ENCODE results near the gene HOXB4.

Gene HOXB4

DNA sequence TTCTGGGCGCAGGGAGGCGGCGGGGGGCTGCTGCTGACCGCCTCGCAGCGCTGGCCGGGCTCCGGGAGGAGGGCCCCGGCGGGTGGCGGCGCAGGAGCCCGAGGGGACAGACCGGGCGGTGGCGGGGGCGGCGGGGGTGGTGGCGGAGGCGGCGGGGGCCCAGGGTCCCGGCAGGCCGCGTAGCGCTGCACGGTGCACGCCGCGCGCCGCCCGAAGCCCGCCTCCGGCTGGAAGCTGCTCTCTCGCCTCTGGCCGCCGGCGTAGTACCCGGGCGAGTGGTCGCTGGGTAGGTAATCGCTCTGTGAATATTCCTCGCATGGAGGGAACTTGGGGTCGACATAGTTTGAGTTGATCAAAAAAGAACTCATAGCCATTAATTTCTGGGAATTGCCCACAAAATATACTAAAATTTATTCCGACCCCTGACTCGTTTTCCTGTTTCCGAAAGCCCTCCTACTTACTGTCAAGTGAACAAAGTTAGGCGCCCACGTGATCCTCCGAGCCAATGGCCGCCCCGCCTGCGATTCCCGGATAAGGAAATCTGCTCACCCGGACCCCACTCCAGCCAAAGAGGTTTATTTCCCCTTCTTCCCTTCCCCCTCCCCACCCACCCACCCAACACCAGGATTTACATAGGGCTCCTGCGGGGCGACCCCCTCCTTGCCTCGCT is at the start of gene HOXB4:
Gene HOXB4, minus strand, starts transcription at position 405 of the 670 bp plus-strand sequence. Its CDS starts 31 bp downstream, at position 374.
- peak in 1 of 2 donors; percentile 42 for DNase-seq (ENCODE audit: low read depth in 2 of 2)

DNA sequence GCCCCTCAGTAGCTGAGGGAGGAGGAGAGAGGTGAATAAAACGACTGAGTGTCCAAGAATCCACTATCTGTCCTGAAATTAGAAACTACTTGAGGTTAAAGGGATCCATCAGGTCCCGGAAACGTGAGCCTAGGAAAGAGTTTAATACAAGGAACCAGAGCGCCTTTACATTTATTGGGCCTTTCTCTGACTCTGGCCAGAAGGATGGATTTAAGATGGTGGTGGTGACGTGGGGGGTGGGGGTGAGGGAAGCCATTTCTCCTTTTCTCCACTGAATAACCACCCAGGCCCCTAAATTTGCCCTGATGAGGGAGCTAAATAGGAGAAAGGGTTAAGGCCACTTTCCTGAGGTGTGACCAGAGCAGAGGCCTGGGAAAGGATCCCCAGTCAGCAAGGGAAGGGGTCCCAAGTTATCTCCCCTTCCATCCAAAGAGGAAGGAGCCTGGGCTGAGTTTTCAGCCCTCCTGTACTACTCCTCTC is 49.0 kb upstream of the HOXB4 start:
- DNase-seq (ENCODE audit: low read depth in 2 of 2) = no peak

DNA sequence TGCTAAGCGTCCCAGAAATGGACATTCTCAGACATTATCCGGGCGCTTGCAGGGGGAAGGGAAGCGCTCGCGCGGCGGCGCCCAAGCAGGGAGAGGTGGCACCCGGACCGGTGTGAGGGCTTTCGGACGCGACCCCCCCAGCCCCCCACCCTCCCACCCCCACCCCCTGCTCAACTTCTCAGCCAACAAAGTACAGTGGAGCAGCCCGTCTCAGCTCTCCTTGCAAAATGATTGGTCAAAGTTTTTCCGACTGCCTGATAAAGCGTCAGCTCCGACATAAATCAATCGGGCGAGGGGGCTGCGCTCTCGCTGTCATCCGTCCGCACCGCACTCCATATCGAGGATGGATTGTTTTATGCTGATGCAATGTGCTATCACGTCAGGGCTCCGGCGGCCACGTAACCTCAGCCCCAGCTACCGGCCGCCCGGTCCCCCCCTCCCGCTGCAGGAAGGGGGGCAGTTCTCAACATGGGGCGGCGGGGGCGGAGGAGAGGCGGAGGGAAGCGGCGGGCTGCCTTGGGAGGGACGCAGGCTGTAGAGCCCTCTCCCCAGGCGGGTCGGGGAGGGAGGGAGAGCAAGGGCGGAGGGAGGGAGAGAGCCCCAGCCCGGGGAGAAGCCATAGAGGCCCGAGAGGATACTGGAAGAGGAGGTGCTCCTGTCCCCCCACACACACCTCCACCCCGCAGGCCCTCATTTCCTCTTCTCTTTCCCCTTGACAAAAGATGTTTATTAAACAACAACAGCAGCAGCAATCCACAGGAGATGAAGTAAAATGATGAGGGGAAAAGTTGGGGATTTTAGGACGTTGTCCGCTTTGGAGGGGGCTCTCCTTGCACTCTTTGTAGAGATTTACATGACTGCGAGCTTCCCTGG is 48.3 kb upstream of the HOXB4 start, which contains the start of gene HOXB9:
Gene HOXB9, minus strand, starts transcription at position 114 of the 873 bp plus-strand sequence. Its CDS starts 89 bp downstream, at position 25.
- peak in 1 of 2 donors; percentile 37 for DNase-seq (ENCODE audit: low read depth in 2 of 2)

DNA sequence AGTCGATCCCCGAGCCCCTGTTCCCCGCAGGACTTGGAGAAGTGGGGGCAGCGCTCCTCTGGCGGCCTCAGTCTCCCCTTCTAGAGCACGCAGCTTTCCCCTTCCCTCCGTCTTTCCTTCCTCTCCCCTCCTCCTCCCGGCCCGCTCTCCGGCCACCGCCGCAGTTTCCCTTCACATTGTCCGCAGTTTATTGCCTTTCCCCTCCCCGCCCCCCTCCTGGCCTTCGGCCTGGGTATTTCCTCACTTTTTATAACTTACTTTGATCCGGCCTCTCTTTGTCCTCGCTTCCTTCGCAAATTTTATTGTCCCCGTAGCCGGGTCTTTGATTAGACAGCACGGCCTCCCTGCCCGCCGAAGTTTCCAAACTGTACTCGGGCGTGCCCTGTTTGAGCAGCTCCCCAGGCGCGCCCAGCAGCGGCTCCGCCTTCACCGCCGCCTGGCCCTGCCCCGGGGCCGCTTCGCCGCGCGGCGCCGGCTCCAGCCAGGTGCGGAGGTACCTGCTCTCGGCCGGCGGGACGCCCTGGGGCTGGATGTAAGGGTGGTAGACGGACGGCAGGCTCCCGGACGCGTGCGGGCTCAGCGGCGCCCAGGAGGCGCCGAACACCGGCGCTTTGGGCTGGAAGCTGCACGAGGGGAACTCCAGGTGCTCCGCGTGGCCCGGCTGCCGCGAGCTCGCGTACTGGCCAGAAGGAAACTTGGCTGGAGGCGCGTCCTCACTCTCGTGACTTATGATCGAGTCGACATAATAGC is 47.5 kb upstream of the HOXB4 start:
- DNase-seq (ENCODE audit: low read depth in 2 of 2) = no peak

DNA sequence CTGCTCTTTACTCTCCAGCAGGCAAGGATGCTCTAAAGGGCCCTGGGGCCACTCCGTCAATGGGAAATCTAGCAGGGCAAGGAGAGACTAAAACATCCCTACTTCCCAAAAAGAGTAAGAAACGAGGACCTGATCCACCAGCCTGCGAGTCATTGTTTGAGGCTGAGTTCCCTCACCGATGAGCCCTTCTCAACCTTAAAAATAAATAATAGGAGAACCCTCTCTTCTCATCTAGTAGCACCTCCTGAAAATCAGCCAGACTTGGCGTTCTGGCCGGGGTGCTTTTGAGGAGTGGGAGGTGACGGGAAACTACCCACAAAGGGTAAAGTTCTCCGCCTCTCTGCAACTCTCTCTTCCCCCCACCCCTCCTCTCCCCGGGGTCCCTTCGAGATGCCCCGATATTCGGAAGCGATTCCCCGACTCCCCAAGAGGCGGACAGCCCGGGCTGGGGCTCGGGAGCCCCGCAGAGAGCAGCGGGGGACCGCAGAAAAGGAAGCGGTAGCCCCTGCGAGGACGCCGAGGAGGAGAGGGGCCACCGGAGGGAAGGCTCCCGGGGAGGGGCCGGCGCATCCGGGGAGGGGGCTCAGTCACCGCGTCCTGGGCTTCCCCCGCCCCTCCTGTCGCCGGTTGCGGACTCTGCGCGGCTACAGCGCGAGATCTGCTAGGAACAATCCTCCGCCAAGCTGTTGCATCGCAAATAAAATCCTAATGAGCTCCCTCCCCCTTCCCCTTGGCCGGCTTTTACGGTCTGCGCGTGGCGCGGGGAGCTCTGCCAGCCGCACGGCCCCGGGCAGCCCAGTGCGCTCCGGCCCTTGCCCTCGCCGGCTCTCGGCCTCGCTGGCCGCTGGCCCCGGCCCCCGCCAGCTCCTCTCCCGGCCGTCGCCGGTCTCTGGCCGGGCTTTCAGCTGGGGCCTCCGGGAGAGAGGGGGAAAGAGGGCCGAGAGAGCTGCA is 46.7 kb upstream of the HOXB4 start:
- DNase-seq (ENCODE audit: low read depth in 2 of 2) = no peak

DNA sequence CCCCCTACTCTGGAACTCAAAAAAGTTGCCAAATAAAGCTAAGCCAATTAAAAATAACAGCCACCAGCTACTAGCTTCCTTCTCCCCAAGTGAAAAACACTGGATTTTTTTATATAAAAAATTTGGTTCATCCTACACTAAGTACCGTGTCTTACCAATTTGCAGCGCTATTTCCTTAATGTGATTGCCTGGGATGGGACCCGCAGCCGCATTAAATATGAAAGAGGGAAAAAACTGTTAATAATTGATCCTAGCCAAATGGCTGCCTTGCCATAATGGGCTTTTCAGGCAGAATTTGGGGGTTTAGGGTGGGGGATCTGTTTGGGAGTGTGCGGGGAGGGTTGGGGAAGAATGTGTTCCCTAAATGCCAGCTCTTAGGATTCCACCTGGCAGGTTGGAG is 46.0 kb upstream of the HOXB4 start:
- no peak for DNase-seq (ENCODE audit: low read depth in 2 of 2)

DNA sequence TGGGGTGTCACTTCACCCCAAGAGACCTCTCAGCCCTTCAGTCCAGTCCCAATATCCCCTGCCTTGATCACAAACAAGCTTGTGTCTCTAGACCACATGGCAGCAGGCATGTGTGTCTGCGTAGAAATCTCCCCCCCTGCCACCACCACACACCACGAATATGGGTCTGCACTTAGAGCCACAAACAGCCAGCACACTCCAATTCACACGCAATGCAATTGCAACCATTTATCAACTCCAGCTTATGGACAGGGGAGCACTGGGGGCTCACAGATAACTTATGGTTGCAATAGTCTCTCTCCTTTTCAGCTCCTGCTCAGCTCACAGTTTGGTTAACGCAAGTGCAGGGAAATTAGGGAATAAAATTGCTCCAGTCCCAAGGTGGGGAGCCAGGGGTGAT is 45.4 kb upstream of the HOXB4 start:
- no peak for DNase-seq (ENCODE audit: low read depth in 2 of 2)

DNA sequence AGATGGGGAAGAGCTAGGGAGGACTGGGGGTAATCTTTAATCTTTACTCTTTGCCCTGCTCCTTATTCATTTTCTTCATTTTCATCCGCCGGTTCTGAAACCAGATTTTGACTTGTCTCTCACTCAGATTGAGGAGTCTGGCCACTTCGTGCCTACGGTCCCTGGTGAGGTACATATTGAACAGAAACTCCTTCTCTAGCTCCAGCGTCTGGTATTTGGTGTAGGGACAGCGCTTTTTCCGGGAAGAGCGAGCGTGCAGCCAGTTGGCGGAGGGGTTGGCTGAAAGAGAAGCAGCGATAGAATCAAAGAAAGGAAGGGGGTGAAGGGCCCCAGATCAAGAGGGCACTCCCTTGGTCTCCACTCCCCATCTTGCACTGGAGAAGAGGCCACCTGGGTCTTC is 44.7 kb upstream of the HOXB4 start:
- DNase-seq (ENCODE audit: low read depth in 2 of 2) = no peak

DNA sequence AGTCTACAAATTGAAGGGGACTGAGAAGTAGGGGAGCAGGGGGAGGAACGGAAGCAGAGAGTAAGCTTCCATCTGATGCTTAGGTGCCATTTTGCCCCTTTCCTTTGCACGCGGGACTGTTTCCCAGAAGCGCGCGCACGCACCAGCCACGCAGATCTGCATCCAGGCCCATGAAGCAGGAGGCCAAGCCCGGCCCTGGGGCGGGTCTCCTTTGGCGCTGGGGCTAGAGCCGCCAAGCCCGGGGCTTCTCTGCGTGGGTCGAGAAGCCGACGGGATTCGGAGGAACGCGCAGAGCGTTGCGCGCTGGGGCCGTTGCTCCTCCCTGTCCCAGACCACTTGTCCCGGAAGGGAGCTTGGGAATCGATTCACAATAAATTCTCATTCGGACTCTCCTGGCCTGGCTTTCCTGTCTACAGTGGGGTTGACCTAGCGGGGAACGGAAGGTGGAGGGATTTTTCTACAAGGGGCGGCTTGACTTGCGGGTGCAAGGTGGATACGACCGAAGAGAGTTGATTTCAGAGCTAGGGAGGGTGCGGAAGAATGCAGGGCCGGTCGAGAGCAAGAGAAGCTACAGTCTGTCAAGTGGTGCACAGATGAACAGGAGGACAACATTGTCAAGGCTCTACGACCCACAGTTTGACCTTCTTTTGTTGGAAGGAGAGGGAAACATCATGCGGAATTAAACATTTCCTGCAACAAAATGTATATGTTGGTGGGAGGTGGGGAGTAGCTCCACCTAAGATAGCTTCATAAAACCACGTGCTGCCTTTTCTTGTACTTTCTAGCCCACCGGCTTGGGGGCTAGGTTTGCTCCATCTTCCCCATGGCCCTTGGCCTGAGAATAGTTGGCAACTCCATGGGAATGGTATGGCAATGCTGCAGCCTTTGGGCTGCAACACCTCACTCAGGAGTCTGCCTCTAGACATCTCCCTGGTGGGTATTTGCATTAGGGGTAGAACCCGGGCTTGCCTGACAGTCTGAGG is 43.6 kb upstream of the HOXB4 start:
- no peak for DNase-seq (ENCODE audit: low read depth in 2 of 2)

DNA sequence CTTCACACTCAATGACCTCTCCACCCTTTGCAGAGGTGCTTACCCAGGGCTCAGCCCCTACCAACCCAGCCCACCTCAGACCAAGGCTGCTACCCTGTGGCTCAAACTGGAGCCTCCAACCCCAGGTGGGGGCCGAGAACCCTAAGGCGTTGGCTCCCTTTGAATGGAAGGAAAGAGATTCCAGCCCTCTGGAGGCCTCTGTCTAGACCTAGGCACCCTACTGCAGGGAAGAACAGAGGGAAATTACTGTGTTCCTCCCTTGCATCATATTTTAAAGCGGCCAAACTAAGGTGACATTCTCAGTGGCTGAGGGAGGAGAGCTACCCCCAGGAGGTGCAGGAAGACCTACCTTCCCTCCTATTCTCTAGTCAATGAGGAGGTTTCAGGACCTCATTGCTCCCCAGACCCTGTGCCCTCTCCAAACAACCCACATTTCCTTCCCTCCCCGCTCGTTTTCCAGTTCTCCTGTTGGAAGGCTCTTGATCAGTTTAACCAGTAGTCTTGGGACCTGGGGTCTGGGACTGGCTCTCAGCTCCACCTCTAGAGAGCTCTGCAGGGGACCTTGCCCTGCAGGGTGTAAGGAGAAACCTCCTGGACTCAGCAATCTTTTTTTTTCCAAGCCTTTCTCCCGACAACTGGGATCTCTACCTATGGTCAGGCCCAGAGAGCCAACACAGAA is 42.5 kb upstream of the HOXB4 start:
- no peak for DNase-seq (ENCODE audit: low read depth in 2 of 2)

DNA sequence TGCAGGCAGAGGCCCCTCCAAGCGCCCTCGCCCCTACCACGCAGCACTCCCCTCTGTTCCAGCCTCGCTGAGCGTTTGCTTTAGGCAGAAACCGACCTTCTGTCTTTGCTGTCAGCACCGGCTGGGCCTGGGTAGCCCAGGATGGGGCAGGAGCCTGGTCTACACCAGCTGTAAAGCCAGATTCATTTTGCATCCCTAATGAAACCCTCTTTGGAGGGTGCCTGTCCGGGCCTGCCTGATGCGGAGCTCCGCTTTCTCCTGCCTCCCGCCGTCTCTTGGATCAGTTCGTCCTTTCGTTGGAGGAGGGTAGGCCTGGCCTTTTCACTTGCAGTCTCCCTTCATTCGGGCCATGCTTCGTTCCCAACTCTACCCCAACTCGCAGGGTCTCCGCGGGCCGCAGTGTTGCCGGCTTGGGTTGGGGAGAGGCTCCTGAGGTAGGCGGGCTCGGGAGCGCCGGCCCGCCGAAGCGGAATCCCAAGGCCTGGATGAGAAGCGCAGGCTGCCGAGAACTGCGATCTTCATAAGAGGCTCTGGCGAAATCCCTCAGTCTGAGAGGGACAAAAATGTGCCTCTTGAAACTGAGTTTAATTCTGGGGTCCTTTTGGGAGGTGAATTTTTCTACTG is 41.8 kb upstream of the HOXB4 start:
- DNase-seq (ENCODE audit: low read depth in 2 of 2) = no peak

DNA sequence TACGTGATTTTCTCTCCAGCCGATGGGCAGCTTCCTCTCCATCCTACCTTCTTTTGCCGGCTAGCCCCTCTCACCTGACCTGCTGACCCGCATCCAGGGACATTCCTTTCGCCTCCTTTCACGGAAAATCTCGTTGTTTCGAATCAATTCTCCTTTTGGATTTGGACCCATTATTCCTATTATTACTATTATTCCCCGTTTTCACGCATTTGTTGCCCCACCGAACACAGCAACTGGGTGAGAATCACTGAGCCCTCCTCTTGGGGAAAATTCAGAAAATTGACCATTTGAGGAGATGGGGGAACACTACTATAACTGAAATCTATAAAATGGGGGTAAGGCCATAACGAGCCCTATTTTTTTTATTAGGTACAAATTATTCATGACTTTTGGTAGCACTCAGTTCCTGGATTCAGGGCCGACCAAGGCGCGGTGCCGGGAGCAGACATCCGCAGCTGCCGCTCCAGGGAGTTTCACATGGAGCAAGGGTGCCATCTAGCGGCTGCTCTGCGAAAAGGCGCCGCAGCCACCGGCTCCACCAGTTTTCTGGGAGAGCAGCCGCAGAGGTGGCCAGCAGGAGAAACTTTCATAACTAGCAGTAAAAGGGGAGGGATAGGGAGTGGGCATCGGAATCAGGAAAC is 40.2 kb upstream of the HOXB4 start:
- DNase-seq (ENCODE audit: low read depth in 2 of 2) = peak; percentile 64 to 66

DNA sequence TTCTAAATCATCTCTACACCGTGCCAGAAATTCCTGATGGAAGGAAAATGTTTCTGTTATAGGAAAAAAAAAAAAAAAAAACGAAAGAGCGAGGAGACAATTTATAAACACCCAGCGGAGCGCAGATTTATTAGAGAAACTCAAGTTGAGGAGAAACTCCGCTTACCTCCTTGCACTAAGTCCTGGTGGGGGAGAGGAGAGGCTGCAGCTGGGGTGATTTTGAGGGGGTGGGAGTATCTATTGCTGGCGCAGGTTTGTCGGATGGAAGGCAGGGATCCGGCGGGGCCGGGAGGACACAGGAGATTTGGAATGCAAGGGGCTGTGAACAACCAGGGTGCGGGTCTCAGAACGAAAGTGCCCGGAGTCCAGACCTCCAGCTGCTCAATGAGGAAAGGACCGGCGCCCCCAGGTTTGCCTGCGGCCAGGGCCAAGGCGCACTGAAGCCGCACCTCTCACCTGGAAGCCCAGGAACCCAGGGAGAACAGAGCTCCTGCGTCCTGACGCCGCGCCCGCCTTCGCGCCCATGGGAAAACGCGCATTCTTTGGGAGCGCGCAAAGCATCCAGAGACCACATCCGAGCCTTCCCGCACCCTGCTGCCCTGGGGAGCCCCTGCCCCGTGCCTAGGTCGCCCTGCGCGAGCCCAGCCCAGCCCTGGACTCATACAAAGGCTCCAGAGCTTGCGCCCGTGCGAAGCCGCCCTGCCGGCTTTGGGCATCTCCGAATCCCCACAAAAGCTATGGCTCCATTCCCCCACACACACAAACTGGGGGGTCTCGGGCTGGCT is 39.5 kb upstream of the HOXB4 start:
- no peak for DNase-seq (ENCODE audit: low read depth in 2 of 2)

DNA sequence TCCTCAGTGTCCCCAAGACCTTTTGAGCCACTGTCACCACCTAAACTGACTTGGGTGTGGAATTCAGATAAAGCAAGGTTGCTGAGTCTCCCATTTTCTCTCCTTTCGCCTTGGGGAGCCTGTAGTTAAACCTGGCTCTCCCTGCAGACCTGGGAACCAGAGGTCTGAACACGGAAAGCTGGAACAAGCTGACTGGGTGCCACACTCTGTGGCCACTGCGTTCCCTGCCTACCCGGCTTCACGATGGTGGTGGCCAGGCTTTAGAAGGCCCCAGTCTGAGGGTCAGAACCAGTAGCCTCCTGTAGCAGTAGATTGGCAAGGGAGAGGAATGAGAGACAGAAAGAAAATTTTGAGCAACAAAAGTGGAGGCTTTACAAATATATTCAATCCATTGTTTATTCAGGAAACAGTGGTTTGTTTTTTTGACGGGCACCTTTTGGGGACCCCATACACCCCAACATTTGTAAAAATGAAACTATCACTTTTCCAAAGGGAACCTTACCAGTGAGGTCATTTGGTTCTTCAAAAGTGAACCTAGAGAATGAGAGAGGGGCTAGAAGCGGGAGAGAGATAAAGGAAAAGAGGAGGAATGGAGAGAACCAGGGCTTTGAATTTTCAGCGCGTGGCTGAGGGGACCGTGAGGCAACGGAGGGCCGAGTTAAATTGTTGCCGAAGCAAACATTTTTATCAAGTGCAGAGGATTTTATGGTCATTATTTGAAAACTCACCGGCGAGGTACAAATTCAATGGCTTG is 38.7 kb upstream of the HOXB4 start:
- no peak for DNase-seq (ENCODE audit: low read depth in 2 of 2)

DNA sequence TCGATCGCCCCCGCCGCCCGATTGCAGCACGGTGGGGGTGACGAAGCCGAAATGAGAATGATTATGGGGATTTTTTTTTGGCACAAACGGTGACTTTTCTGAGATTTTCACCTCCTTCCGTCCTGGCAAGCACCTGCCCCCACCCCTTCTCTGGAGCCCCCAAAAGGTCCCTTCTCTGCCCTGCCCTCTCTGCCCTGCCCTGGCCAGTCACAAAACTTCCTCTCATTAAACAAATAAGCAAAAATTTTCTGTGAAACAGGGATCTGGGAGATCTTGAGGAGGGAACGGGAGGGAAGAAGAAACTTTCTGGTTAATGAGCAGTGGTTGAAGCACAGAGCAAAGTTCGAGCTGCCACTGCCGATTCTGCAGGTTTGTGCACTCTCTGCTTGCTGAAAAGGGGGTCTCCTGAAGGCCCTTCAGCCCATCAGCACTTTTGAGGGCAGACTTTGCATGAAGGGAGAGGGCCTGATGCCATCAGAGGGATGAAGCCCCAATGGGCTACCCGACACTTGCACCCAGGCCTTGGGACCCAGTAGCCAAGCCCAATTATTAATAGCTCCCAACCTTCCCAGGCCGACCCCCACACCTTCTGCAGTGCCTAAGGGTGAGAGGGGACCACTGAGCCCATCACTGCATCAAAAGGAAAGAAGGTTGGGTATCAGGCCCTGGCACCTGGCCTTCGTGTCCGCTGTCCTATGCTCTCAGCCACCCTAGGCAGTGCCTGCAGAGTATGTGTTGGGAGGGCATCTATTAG is 38.0 kb upstream of the HOXB4 start:
- no peak for DNase-seq (ENCODE audit: low read depth in 2 of 2)

Measured in stimulated activated CD8-positive, alpha-beta memory T cell treated with anti-CD3 and anti-CD28 coated beads, Interleukin-15, amount 100 ng/mL, for 48 hours (primary cell).